Pancreas (tissue), 10 donors: Measurements from ENCODE around the gene MIOX. TPM values are rescaled to one million over a fixed set of nuclear protein-coding genes. Genes with fewer than 3 reads are reported as not detected.

Experiments used
- ATAC-seq, 4 donors: fragments of 200-7000 bp; cut with Tn5 transposase; one replicate each; pipeline versions ENCODE4 v1.8.0 to v1.9.1; 2020; ENCODE audit warnings: mild to moderate bottlenecking in 4 of 4, moderate library complexity in 4 of 4
- DNase-seq, 6 donors: peaks; one replicate each; pipeline ENCODE4 v3.0.0-alpha.2; 2020
- FAIRE-seq: peaks from 2 replicates; lab custom pipeline; 2012; peaks lifted over from hg19 to GRCh38; lab: Jason Lieb, UNC
- H3K27ac ChIP-seq, 4 donors: fragments of 200-600 bp; sonication (generic); 1 replicate in 3 of 4; 2 replicates in 1 of 4; pipeline versions ENCODE4 v1.5.0 to v1.8.0; 2020
- H3K27me3 ChIP-seq, 4 donors: fragments of 200-600 bp; one replicate each; pipeline ENCODE4 v1.8.0; 2021
- H3K36me3 ChIP-seq, 3 donors: fragments of 200-600 bp; sonication (generic) in 1 of 3; one replicate each; pipeline versions ENCODE4 v1.5.0 to v1.8.0; 2020 to 2021
- H3K4me1 ChIP-seq, 3 donors: fragments of 200-600 bp; one replicate each; pipeline ENCODE4 v1.8.0; 2021
- H3K4me3 ChIP-seq, 4 donors: fragments of 200-600 bp; sonication (generic) in 2 of 4; one replicate each; pipeline versions ENCODE4 v1.5.0 to v1.8.0; 2020 to 2021
- H3K9me3 ChIP-seq, 4 donors: fragments of 200-600 bp; one replicate each; pipeline ENCODE4 v1.8.0; 2021
- WGBS, 2 donors: extraction: QIAGEN DNeasy Blood & Tissue Kit; methylation state at CpG; one replicate each; pipeline ENCODE4 v1.1.7; 2013; 5-methylcytosine and 5-hydroxymethylcytosine counted together
- intact Hi-C, 3 donors: fragments of 100-400 bp; cut with DNase I; formaldehyde crosslinking; loops; one replicate each; pipeline versions ENCODE4 v1.11.1 to v1.14.2; 2022
- polyA plus RNA-seq, 2 donors: library from polyadenylated mRNA; stranded (reverse); fragments of 200-250 nt; gene quantifications; one replicate each; pipeline ENCODE4 v1.2.3, GENCODE V29; 2013
- total RNA-seq, 6 donors: library from RNA; stranded (reverse); fragmentation: NEBNext Ultra II Directional in 4 of 6; extraction: Animal tissue kit (Norgen Biotek cat#: 25700) in 4 of 6; gene quantifications; one replicate each; pipeline versions ENCODE4 v1.2.1 to v1.2.4, GENCODE V29; 2021 to 2023
- TF ChIP-seq, protein P1 (sequence below), 4 donors: fragments of 200-600 bp; sonication (generic) in 3 of 4; IDR thresholded peaks; one replicate each; pipeline versions ENCODE4 v1.5.0 to v1.8.0; 2021; ENCODE audit warnings: antibody characterized with exemption in 4 of 4
- donor health status: healthy with polysubstance abuse.
- donor health status: DM: no; HTN: no; CAD: no; lungs with moderate emphysema.
- donor health status: DM: no; HTN: no; CAD: no.
- donor health status: control.
- donor health status: control.
- donor health status: Bipolar disorder and iron deficiency.
- donor health status: DM: yes; HTN: yes; CAD: no.
- donor health status: DM: no; HTN: no; CAD: no.
- donor health status: DM: no; HTN: no; CAD: no.
- donor health status: DM: yes; HTN: yes; CAD: no.

Gene MIOX
- total and polyA plus RNA-seq, 8 donors: 0.40 to 2.9 (median 0.54) TPM; not detected in 3

- WGBS, 2 donors: 1% methylated on average over 67 to 76 of the region's 76 CpGs
- H3K4me3 ChIP-seq: peak within 1 kb of the TSS; percentile 68 to 90 (median 83)
- ATAC-seq: peak; percentile 46 to 80 (median 68)
- intact Hi-C loops: loop anchor here in 2 of 3 donors (5.0 to 10.0 kb wide), 2 partner anchors 261 to 263 kb away; partner anchors contain the start of gene TUBGCP6 (in 2 of the 2)
- H3K9me3 ChIP-seq: no peaks in the 10 kb centered on the region
- FAIRE-seq: no peak
- H3K36me3 ChIP-seq: peaks cover 0 to 6% (median 0%) of the 10 kb centered on the region in 3 donors
- DNase-seq: peak; percentile 95 to 99 (median 98)
- H3K27me3 ChIP-seq: no peaks in the 10 kb centered on the region
- H3K4me1 ChIP-seq: peaks cover 0 to 13% (median 0%) of the 10 kb centered on the region in 3 donors
- H3K27ac ChIP-seq: peak within 1 kb of the TSS; percentile 75 to 94 (median 85)
- TF ChIP-seq, protein P1, sequence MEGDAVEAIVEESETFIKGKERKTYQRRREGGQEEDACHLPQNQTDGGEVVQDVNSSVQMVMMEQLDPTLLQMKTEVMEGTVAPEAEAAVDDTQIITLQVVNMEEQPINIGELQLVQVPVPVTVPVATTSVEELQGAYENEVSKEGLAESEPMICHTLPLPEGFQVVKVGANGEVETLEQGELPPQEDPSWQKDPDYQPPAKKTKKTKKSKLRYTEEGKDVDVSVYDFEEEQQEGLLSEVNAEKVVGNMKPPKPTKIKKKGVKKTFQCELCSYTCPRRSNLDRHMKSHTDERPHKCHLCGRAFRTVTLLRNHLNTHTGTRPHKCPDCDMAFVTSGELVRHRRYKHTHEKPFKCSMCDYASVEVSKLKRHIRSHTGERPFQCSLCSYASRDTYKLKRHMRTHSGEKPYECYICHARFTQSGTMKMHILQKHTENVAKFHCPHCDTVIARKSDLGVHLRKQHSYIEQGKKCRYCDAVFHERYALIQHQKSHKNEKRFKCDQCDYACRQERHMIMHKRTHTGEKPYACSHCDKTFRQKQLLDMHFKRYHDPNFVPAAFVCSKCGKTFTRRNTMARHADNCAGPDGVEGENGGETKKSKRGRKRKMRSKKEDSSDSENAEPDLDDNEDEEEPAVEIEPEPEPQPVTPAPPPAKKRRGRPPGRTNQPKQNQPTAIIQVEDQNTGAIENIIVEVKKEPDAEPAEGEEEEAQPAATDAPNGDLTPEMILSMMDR (IDR thresholded peaks at IDR 0.05): no peak
These were observed 21.6 kb downstream of the MIOX start, which contains the start of gene NCAPH2 for GRCh38 chr22:50507991-50508884. Gene NCAPH2, plus strand, starts transcription at chr22:50508224. Its CDS starts 114 bp downstream, at chr22:50508338.

DNA sequence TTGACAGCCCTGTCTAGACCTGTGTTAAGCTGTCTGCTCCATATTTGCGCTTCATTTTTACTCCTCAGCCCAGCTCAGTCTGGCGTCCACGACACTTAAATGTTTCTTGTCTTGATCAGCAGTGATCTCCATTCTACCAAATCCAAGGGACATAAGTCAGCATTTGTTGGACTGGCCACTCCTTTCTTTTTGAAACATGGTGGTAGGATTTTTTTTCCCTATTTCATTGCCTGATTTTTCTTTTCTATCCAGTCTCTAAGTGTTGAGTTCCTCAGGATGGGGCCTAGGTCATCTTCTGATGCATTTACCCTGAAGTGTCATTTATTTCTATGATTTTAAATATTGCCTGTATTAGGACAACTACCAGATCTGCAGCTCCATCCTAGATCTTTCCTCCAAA is 22.2 kb downstream of the MIOX start:
- intact Hi-C loops: loop anchor here in 2 of 3 donors (5.0 to 10.0 kb wide), 2 partner anchors 262 to 264 kb away; partner anchors contain the start of gene TUBGCP6 (in 2 of the 2)
- 10 to 11% methylated on average over 3 of the region's 3 CpGs for WGBS, 2 donors
- Histone ChIP-seq H3K4me1 (peaks cover 0 to 13% (median 0%) of the 10 kb centered on the region in 3 donors), H3K27me3 (no peaks in the 10 kb centered on the region), H3K36me3 (peaks cover 0 to 4% (median 0%) of the 10 kb centered on the region in 3 donors), H3K4me3 (peak overlapping the region in 3 of 4 donors; percentile 57 to 84 (median 63)), H3K27ac (peak overlapping the region in 2 of 4 donors; percentile 68 to 85), H3K9me3 (no peaks in the 10 kb centered on the region)
- ATAC-seq (no peak), DNase-seq (peak in 1 of 6 donors; percentile 2), FAIRE-seq (no peak)
- TF ChIP-seq, protein P1 (IDR thresholded peaks at IDR 0.05): no peak

GRCh38 chr22:50513175-50513574 is 26.5 kb downstream of the MIOX start:
- TF ChIP-seq, protein P1 (IDR thresholded peaks at IDR 0.05): no peak
- ATAC-seq (no peak), DNase-seq (no peak), FAIRE-seq (no peak)
- Histone ChIP-seq H3K27me3 (no peaks in the 10 kb centered on the region), H3K4me3 (no peak overlapping the region), H3K9me3 (no peaks in the 10 kb centered on the region), H3K4me1 (peaks cover 0 to 8% (median 0%) of the 10 kb centered on the region in 3 donors), H3K36me3 (peaks cover 0 to 12% (median 0%) of the 10 kb centered on the region in 3 donors), H3K27ac (no peak overlapping the region)
- intact Hi-C loops: no loop called here
- 92 to 93% methylated on average over 15 of the region's 15 CpGs for WGBS, 2 donors

GRCh38 chr22:50516068-50516467 is 29.4 kb downstream of the MIOX start:
- intact Hi-C loops: no loop called here
- TF ChIP-seq, protein P1 (IDR thresholded peaks at IDR 0.05): no peak
- WGBS, 2 donors: 90 to 93% methylated on average over 8 of the region's 8 CpGs
- no peak overlapping the region for H3K4me3 ChIP-seq
- no peaks in the 10 kb centered on the region for H3K9me3 ChIP-seq
- FAIRE-seq: no peak
- H3K4me1 ChIP-seq: no peaks in the 10 kb centered on the region
- no peaks in the 10 kb centered on the region for H3K27me3 ChIP-seq
- no peak for DNase-seq
- H3K27ac ChIP-seq: no peak overlapping the region
- no peak for ATAC-seq
- H3K36me3 ChIP-seq: peaks cover 0 to 31% (median 8%) of the 10 kb centered on the region in 3 donors
